ENCODE results near the gene SLC45A1.

The SLC45A1 gene

GRCh38 chr1:8351693-8352470, 34.0 kb downstream of the SLC45A1 start:
- TF ChIP-seq CTCF (conservative IDR thresholded peaks at IDR 0.05; ENCODE audit: control insufficient read depth, insufficient read depth, low read depth, low read length), result peak; percentile 66
- no peak for DNase-seq (ENCODE audit: low read depth)
- H3K4me3 ChIP-seq (ENCODE audit: control insufficient read depth, low read depth, low read length), result no peak overlapping the region

GRCh38 chr1:8352471-8352845, 34.5 kb downstream of the SLC45A1 start:
- H3K4me3 ChIP-seq (ENCODE audit: control insufficient read depth, low read depth, low read length), result no peak overlapping the region
- no peak for DNase-seq (ENCODE audit: low read depth)
- no peak for TF ChIP-seq CTCF (conservative IDR thresholded peaks at IDR 0.05; ENCODE audit: control insufficient read depth, insufficient read depth, low read depth, low read length)

DNA sequence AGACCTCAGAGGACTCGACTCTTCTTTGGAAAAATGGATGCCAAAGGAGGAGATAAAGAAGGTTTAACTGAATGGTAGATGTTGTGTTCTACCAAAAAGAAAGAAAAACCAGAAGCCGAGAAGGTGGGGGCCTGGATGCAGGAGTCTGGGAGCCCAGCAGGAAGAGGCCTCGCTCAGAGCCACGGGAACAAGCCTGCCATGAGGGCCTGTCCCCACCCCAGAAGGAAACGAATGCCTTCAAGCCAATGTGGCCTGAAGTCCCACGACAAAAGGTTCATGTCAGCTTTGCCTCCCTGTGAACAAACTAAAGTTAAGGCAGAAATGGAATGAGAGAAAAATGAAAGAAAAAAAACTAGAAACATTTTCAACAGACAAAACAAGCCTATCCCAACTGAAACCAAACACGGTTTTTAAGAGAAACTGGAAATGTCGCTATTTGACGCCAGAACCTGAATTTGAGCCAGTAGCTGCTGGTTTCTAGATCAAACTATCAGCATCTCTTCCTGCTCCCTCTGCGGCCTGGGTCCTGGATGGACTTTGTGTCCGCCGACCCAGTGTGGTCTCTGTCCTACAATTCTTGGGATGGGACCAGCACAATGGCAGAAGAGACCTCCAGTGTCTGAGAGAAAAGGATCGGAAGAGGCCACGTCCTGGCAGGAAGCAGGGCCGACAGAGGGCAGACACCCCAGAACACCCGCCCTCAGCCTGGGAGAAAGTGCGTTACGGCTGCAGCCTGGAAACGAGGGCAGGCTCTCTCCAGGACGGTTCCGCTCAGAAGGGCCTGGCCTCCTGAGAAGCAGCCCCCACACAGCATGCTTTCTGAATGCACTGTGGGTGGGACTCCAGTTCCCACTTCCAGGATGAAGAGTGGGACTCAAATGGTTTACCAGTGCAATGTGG, 35.2 kb downstream of the SLC45A1 start:
- no peak for TF ChIP-seq CTCF (conservative IDR thresholded peaks at IDR 0.05; ENCODE audit: control insufficient read depth, insufficient read depth, low read depth, low read length)
- no peak overlapping the region for H3K4me3 ChIP-seq (ENCODE audit: control insufficient read depth, low read depth, low read length)
- DNase-seq (ENCODE audit: low read depth), result no peak

DNA sequence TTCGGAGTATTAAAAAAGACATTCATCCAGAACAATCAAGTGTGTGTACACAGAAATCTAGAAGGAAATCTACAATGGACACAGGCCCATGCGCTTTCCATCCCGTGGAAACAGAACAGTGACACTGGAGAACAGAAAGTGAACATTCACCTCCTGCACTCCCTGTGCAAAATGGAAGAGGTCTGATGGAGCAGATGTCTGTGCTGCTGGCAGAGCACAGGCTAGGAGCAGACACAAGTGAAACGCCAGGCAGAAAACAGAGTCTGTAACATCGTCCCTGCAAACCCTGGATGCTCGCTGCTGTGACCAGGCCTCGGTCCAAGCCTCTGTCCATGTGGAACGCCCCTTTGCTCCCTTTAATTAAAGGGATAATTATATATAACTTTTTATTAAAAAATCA, 36.1 kb downstream of the SLC45A1 start:
- DNase-seq (ENCODE audit: low read depth), result no peak
- no peak for TF ChIP-seq CTCF (conservative IDR thresholded peaks at IDR 0.05; ENCODE audit: control insufficient read depth, insufficient read depth, low read depth, low read length)
- H3K4me3 ChIP-seq (ENCODE audit: control insufficient read depth, low read depth, low read length), result no peak overlapping the region

- DNase-seq (ENCODE audit: low read depth), result no peak
- no peak for TF ChIP-seq CTCF (conservative IDR thresholded peaks at IDR 0.05; ENCODE audit: control insufficient read depth, insufficient read depth, low read depth, low read length)
- no peak overlapping the region for H3K4me3 ChIP-seq (ENCODE audit: control insufficient read depth, low read depth, low read length)
Observed at GRCh38 chr1:8355439-8356255, 37.7 kb downstream of the SLC45A1 start.

Data from fibroblast of mammary gland (primary cell).